ENCODE results near the gene CNIH4.

- no peak for TF ChIP-seq EP300 (IDR thresholded peaks at IDR 0.05)
- no peak for TF ChIP-seq CTCF (IDR thresholded peaks at IDR 0.05)
- no peak for TF ChIP-seq POLR2A (IDR thresholded peaks at IDR 0.05)
These were observed 27.2 kb upstream of the CNIH4 start for GRCh38 chr1:224329484-224329841.

Data from ovary (tissue), 3 donors.